HG02798 (cell line): ENCODE data around the gene NTM.
A peak's percentile ranks its signal among the peaks of the same experiment; 100 is the strongest.

Experiments
- ATAC-seq: cut with Tn5 transposase; IDR thresholded peaks from one replicate; pipeline ENCODE4 v1.9.1; 2021; ENCODE audit warnings: mild to moderate bottlenecking; ENCODE audit not compliant: unreplicated experiment, poor library complexity

NTM gene

DNA sequence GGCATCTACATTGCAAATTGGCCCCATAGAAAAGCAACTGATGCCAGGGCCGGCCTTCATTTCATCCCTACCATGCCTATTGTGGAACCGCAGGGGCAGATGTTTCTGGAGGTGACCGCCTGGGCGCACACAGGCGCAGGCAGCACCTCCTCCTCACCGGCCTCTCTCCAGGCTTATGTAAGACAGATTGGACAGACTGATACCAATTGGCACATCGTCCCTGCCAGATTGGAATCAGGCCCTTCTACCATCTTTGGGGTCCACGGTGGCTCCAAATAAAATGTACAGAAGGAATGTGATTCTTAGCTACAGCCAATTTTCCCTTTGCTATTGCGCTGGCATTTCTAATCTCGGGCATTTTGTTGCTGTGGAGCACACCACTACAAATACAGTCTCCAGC is 732.6 kb downstream of the NTM start:
- no peak for ATAC-seq

DNA sequence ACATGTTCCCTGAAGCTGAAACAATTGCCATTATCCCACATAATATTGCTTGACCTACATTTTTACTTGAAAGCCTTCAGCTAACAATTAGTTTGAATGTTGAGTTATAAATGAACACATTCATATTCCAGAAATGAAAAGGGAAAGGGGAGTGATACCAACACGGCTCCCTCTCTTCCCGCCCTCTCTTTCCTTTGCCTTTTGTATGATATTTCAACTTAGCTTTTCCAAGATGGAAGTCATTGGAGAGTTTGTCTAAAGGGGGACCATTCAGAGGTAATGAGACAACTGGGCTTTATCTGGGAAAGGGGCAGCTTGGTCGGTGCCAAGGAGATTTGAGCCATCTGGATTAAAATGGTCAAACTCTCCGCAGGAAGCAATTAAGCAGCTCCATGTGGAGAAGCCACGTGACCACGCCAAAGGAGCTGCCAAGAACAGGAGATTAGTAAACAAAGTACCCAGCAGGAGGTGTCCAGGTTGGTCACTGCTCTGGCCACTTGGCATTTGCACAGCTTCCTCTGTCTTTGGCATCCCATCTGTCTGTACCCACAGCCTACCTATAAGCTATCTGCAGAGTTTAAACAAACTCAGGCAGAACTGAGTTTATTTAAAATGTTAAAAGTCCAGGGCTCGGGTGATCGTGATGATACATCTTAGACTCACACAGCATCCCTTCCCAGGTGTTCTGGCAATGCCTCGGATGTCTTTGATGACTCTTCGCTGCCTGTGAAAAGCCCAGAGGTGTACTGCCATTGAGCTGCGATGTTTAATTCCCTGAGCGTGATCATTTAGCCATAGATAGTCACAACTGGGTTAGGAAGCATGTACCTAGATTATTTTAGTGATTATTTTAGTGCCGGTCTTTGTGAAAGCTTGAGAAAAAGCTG is 735.9 kb downstream of the NTM start:
- ATAC-seq = no peak

DNA sequence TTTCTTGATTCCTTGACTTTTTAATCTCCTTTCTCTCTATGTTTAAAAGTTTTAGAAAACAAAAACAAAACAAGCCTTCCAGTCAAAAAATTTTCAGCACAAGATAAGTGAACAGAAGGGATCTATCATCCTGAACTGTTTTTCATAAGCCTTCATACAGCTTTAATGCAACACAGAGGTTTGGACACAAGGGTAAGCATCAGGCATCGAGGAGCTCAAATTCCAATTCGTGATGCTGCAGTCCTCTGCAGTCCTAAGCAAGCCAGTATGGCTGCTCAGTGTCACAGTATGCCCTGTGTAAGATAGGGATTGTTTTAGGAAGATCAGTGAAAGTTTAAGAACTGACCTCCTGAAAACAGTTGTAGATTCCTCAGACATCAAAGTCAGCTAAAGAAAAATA is 740.9 kb downstream of the NTM start:
- no peak for ATAC-seq

DNA sequence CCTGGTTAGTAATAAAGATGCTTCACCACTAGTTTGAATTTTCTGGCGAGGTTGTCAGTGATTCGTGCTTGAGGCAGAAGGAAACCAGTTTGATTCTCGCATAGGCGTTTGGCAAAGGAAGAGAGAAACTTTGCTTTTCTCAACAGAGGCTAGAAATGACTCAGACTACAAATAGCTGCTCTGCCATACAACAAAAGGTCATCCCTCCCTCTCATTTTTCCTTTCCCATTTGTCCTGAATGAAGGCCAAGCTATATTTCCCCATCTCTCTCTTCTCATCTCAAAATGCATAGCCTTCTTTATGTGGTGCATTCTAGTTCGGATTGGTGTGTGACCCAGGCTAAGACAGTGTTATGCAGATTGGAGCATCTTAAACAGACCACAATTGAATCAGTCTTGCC is 741.4 kb downstream of the NTM start:
- ATAC-seq = no peak

DNA sequence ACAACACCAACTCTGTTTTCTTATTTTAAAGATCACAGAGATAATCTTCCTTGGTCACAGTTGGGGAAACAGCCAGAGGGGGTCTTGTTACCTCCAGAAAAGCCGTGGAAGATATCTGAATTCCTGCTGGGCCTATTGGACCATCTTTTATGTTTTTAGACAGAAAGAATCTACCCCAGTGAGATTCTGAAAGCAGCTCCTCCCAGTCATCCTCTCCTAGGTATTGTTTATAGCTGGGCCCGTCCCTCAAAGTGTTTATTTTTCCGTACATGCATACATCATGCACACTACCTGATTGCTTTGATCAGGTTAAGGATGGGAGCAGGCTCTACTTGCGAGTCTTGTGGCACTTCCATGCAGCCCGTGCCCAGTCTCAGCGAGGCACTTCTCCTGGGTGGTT is 742.4 kb downstream of the NTM start:
- no peak for ATAC-seq

DNA sequence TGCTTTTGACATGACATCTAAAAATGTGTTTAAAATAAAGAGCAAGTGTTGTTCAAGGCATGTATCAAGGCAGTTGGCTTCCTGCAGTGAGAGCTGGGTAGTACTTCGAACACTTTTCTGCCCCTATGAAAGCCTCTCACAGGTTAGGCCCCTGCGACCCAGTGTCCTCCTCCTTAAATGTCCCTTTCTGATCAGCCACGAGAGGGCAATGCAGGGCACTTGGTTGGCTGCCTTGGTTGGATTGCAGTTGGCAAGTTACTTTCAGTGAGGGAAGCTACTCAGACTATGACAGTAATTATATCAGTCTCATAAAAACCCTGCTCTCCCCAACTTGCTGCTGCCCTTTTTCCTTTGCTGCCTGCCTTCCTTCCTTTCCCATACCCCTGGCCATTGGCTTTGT is 743.8 kb downstream of the NTM start:
- ATAC-seq = peak; percentile 60

DNA sequence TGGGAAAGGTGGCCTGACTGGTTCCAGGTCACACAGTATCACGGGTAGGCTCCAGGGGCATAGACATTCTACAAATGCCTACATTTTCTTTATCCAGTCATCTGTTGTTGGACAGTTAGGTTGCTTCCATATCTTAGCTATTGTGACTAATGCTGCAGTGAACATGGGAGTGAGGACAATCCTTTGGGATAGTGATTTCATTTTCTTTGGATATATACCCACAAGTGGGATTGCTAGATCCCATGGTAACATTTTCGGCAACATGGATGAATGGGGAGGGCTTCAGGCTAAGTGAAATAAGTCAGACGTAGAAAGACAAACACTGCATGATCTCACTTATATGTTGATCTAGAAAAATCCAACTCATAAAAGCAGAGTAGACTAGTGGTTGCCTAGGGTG is 744.3 kb downstream of the NTM start:
- ATAC-seq = no peak

DNA sequence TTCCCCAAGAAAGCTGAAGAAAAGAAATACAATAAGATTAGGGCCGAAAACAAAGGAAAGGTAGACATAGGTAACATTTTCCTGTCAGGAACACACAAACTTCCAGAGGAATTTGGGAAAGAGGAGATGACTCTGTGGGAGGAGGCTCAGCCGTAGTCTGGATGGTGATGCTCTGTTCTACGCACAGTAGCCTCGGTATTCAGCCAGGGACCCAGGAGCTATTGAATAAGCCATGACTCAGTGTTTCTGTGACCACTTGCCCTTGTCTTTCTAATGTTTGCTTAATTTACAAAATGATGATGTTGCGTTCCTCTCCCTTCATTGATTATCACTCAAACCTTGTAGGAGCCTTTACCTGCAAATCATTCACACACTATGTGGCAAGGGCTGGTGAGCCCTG is 745.0 kb downstream of the NTM start:
- ATAC-seq = no peak

DNA sequence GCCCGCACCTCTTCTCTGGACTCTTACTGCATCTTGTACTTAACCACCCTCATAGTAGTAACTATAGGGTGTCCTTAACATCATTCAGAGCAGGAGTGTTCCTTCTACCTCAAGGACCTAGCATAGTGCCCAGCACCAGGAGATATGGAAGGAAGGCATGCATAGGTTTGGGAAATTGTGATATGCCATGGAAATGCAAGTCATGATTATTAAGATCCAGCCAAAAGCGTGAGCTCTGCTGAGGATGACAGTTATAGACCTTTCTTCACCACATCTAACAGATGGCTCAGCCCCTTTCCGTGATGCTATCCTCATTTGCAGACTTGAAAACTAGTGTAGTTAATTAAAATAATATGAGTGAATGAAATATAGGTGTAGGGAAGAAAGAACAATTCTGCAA is 746.1 kb downstream of the NTM start:
- ATAC-seq = no peak

DNA sequence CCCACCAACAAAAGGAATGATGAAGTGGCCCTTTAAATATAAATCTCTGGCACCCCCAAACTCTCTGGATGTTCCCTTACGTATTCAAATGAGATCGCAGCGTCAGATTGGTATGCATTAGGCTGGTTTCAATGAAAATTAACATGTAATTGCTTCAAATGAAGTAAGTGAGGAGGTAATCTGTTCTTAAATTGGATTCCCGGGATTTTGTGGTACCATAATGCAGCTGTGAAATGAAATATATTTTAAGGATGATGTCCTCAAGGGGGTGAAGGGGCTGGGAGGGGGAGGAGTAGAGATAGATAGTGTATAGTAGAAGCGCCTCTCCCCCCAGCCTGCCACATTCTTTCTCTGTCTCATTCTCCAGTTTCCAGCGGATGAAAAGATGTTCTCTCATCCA is 748.2 kb downstream of the NTM start:
- ATAC-seq = no peak

DNA sequence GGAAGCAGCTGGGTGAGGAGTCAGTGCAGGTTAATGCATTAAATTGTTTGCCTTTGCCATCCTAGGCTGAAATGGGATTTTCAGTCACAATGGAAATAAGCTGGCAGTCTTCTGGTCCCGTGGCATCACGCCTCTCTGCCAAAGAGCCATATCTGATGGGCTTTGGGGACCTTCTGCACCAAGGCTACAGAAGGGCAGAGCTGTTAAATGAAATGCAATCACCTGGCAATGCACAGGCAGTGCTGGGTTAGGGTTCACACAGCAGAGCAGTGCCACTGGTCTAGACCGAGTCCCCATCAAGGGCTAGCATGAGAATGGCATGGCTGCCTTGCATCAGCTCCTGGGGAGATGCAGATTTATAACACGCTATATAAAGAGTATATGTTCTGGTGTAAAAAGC is 749.2 kb downstream of the NTM start:
- ATAC-seq = no peak

DNA sequence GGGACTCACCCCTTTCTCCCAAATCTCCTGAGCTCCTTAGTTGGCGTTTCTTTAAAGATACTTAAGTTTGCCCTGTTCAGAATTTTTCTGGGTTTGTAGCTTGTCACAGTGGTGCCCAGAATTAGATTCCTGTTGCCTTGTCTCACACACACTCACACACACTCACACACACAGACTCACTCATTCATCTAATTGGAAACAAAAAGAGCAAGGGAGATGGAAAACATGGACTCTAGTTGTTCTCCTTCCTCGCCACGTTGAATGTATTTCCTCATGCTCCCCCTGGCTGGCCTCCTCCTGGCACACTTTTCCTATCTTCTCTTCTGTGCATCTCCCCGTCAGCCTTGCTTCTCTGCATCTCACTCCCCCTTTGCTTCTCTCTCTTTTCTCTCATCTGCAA is 752.3 kb downstream of the NTM start:
- ATAC-seq = no peak

DNA sequence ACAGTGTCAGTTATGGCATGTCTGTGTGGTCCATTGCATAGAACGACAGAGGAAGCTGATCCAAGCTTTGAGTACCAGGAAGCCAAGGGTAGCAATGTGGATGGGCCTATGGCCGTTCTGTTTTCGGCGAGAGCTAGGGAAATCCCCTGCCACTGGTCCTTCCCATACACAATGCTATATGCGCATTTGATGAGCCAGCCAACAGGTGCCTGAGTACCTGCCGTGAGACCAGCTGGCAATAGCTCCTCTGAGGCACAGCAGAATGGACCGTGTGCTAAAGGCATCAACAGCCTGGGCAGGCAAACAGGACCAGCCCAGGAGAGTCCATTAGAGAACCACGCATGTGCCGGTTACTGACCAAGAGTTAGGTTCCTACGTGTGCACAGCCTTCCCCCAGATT is 753.0 kb downstream of the NTM start:
- ATAC-seq = no peak

DNA sequence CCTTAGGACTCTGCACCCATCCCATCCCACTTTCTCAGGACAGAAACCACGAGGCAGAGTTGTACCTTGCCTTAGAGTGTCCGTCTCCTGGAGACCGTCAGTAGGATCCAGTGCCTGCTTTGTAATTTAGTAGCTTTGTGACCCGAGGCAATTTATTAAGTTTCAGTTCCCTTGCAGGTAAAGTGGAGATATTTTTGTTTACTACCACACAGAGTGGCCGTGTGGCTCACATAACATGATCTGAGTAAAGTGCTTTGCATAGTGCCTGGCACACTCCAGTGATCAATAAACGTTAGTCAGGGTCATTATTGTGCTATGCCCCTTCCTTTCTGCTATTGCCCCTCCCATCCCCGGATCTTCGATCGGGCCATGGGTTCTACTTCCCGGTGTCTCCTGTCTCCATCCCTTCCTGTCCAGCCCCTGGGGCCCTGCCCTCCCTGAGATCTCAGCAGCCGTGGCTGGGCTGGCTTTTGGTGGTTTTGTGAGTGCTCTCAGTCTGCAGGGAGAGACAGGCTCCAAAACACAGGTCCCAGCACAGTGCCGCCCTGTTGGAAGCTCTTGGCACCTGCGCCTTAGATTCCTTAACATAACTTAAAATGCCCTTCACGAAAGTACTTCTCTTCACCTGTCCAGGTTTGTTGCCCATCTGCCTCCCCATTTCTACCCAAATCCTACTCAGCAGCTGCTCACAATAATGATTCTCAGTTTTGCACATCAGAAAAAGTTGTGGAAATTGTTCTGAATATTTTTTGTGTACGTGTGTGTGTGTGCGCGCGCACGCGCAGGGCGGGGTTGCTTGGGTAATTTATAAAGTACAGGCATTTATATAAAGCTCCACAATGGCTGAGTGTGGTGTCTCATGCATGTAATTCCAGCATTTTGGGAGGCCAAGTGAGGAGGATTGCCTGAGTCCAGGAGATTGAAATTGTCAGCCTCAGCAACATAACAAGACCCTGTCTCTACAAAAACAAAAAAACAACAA is 753.7 kb downstream of the NTM start:
- no peak for ATAC-seq

DNA sequence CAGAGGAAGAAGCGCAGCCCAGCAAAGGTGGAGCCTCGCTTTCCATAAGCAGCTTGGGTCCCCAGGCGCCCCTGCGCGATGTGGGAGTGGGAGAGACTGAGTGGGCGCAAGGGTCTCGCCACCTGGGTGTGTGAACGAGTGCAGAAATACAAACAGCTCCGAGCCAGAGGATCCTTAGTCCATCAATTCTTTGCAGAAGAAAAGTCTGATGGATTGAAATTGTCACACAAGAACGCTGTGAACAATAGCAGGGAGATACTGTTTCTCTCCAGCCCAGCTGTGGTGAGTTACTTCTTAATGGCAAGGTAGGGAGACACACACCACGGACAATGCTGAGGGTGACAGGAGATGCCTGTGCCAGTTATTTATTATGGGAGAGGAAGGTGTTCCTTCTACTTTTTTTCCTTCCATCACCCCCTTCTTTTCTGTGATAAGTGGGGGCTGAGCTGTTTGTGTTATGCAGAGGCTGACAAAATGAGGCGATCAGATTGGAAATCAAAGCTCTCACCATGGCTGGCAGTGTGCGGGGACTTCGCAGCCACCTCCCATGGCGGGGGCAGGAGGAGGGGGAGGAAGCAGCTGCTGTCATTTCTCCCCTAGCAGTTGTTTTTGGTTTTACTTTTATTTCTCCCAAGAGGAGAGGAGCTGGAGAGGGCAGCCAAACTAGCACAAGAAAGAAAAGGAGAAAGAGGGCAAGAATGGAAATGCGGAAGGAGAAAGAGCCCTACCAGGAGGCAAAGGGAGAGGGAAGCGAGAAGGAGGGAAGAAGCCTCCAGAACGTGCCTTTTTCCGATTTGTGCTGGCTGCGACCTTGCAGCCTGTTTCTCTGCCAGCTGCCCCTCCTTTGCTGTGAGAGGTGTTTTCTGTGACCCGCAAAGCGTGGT is 755.8 kb downstream of the NTM start:
- peak; percentile 47 for ATAC-seq

DNA sequence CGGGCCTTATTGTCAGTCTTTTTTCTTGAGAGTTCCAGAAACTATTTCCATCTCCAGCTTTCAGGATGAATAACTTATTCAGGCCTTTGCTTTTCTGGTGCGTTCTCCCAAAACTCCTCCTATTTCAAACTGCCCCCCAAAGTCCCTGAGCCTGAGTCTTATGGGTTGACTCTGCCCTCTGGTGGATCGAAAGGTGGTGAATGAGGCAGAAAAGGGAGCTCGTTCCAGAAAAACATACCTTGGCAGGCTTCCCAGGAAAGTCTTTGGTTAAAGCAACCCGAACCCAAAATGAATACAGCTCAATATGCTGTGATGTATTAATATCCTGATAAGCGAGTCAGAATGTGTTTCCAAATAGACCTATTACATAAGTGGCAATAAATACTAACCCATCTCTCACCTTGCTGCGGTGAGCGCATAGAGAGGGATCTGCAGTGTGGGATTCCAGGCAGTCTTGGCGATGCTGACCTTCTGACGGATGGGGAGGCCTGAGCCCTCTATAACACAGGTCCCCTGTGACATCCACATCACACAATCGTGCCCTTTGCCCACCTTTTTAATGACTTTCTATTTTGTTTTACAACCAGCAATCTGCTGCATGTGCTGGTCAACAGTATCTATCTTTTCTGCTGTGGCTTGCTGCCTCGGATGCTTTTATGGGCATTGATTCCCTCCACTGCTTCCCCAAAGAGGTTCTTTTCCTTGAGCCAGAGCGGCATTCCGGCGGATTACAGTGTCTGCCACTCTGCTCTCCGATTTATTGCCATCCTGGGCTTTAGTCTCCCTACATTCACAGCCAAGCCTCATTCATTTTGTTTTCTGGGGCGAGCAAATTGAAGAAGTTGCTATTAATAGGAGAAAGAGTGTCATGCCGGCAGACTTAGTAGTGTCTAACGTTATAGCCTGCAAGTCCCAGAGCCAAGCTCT is 756.8 kb downstream of the NTM start:
- ATAC-seq = no peak

DNA sequence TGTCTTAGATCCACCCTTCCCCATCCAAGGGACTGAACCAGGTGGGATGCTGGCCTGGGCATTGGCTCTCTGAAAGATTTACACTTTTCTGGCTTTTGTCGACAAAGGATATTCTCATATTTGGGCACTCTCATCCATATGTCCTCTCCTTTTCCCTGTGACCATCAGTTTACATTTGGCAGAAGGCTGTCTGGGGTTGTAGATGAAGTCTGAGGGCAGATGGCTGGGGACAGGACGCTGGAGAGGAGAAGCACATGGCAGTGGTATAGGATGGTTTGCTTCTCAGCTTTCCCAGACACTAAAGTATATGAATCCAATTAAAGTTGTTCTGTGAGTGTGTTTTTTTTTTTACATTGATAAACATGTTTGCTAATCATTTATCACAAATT is 757.5 kb downstream of the NTM start:
- ATAC-seq = no peak

DNA sequence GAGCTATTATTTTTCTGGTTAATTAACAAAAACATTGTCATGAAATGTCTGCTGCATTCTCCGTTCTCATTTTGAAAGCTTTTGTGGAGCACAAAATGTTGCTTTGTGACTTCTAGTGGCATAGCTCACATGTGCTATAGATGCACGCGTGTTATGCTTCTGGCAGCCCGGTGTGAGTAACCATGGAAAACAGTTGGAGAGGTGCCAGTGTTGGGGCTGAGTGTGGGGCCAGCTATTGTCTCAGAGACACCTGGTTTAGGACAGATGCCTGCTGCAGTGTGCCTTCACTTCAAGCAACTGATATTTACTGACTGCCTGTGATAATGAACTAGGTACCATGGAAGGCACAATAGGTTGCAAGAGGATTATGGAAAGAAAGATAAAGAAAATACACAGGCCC is 760.6 kb downstream of the NTM start:
- ATAC-seq = no peak

DNA sequence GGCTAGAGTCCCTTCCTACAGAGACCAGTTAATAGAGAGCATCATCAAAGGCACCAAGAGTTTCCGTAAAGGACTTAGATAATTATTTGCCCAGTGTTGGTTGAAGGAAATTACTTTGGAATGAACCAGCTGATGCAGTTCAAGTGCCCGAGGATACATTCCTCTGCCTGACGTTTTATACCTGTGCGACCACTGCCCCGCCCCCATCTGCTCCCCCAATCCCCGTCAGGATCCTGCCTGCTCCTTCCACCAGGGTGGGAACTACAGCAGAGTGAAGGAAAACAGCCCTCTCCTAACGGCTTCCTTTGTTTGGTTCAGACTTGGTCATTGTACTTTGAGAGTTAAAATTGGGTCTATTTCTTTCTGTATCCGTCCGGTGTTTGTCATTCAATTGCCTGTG is 761.5 kb downstream of the NTM start:
- ATAC-seq = no peak
